Neural crest cell (in vitro differentiated cells): ENCODE data around the gene LUC7L2. TPM values are rescaled to one million over a fixed set of nuclear protein-coding genes. Genes with fewer than 3 reads are reported as not detected.

Source experiments
- DNase-seq: peaks from one replicate; pipeline ENCODE4 v3.0.0; 2021; ENCODE audit warnings: low read depth, mixed read lengths, low spot score
- H3K27ac Mint-ChIP-seq: one replicate; pipeline ENCODE4 v1.8.0; 2021; ENCODE audit warnings: mild to moderate bottlenecking, mixed read lengths; ENCODE audit not compliant: unreplicated experiment
- H3K27me3 Mint-ChIP-seq: 2 replicates; pipeline ENCODE4 v1.8.0; 2021; ENCODE audit warnings: low read depth, mild to moderate bottlenecking, mixed read lengths
- H3K36me3 Mint-ChIP-seq: 2 replicates; pipeline ENCODE4 v1.8.0; 2021; ENCODE audit warnings: low read depth, mild to moderate bottlenecking, mixed read lengths
- H3K4me1 Mint-ChIP-seq: 2 replicates; pipeline ENCODE4 v1.8.0; 2021; ENCODE audit warnings: mixed read lengths
- H3K4me3 Mint-ChIP-seq: one replicate; pipeline ENCODE4 v1.8.0; 2021; ENCODE audit warnings: mild to moderate bottlenecking, mixed read lengths
- H3K9me3 Mint-ChIP-seq: 2 replicates; pipeline ENCODE4 v1.8.0; 2021; ENCODE audit warnings: mixed read lengths
- CTCF ChIP-seq: fragments of 200-600 bp; sonication (generic); conservative IDR thresholded peaks from 2 replicates; pipeline ENCODE4 v1.5.0; 2021; ENCODE audit warnings: antibody characterized with exemption, mild to moderate bottlenecking
- total RNA-seq: library from RNA; stranded (reverse); gene quantifications from 2 replicates; pipeline ENCODE4 v1.2.1, GENCODE V29; 2021

Gene LUC7L2
- total RNA-seq, 1 donor from 2014 or later = 102 TPM

GRCh38 chr7:139389774-139390173, 30.1 kb downstream of the LUC7L2 start:
- Mint-ChIP-seq H3K4me3 (no peak overlapping the region), H3K27ac (no peak overlapping the region), H3K9me3 (no peaks in the 10 kb centered on the region), H3K27me3 (no peaks in the 10 kb centered on the region), H3K36me3 (peaks cover 11% of the 10 kb centered on the region), H3K4me1 (no peaks in the 10 kb centered on the region)
- DNase-seq = no peak
- no peak for TF ChIP-seq CTCF

GRCh38 chr7:139393621-139394211, 34.0 kb downstream of the LUC7L2 start:
- H3K27me3 Mint-ChIP-seq = no peaks in the 10 kb centered on the region
- no peaks in the 10 kb centered on the region for H3K4me1 Mint-ChIP-seq
- no peak overlapping the region for H3K4me3 Mint-ChIP-seq
- peaks cover 18% of the 10 kb centered on the region for H3K36me3 Mint-ChIP-seq
- DNase-seq = no peak
- no peaks in the 10 kb centered on the region for H3K9me3 Mint-ChIP-seq
- no peak overlapping the region for H3K27ac Mint-ChIP-seq
- TF ChIP-seq CTCF = no peak

- Mint-ChIP-seq H3K27me3 (no peaks in the 10 kb centered on the region), H3K27ac (no peak overlapping the region), H3K4me1 (no peaks in the 10 kb centered on the region), H3K9me3 (no peaks in the 10 kb centered on the region), H3K4me3 (no peak overlapping the region), H3K36me3 (peaks cover 13% of the 10 kb centered on the region)
- no peak for TF ChIP-seq CTCF
- DNase-seq = no peak
Observed at GRCh38 chr7:139394540-139394939, 34.8 kb downstream of the LUC7L2 start.

GRCh38 chr7:139396323-139396951, 36.7 kb downstream of the LUC7L2 start:
- no peak overlapping the region for H3K27ac Mint-ChIP-seq
- TF ChIP-seq CTCF = no peak
- H3K4me1 Mint-ChIP-seq = no peaks in the 10 kb centered on the region
- H3K27me3 Mint-ChIP-seq = no peaks in the 10 kb centered on the region
- peaks cover 9% of the 10 kb centered on the region for H3K36me3 Mint-ChIP-seq
- no peak overlapping the region for H3K4me3 Mint-ChIP-seq
- DNase-seq = no peak
- H3K9me3 Mint-ChIP-seq = no peaks in the 10 kb centered on the region

- DNase-seq = no peak
- Mint-ChIP-seq H3K4me1 (no peaks in the 10 kb centered on the region), H3K27me3 (no peaks in the 10 kb centered on the region), H3K9me3 (no peaks in the 10 kb centered on the region), H3K27ac (no peak overlapping the region), H3K36me3 (peaks cover 9% of the 10 kb centered on the region), H3K4me3 (no peak overlapping the region)
- no peak for TF ChIP-seq CTCF
Observed at GRCh38 chr7:139397192-139397591, 37.5 kb downstream of the LUC7L2 start.
